ENCODE results near the gene IER2. TPM values are rescaled to one million over a fixed set of nuclear protein-coding genes. Genes with fewer than 3 reads are reported as not detected.
A peak's percentile ranks its signal among the peaks of the same experiment; 100 is the strongest.

The IER2 gene, protein sequence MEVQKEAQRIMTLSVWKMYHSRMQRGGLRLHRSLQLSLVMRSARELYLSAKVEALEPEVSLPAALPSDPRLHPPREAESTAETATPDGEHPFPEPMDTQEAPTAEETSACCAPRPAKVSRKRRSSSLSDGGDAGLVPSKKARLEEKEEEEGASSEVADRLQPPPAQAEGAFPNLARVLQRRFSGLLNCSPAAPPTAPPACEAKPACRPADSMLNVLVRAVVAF
- 907 TPM for total RNA-seq

DNA sequence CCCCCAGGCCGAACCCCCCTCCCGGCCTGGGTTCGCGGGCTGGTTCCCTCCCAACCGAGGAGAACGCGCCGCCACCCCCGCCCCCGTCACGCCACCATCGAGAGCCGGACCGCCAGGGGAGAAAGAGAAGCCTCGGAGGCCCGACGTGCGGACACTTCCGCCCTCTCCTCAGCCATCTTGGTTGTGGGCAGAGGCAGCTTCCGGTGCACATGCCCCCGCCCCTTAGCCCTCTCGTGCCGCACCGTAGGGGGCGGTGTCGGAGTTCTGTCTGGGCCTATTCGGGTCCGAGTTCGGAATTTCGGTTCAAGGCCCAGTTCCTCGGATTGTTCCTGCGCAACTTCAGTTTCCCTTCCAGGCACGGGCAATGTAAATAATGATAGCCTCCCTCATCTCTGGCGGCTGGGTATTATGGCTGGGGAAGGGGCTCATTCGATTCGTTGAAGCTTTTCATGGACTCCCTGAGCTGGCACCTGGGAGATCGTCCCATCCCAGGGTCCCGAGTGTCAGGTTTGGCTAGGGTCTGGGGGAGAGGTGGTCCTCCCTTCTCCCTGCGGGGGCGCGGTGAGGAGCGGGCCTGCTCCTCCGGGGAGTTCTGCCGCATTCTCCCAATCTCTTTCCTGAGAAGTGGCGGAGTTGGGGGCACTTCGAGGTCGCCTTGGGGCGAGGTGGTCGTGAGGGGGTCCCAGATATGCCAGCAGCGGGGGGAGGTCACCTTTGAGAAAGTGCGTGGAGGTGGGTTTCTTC is at the start of gene IER2, which contains the start of gene STX10:
Gene IER2 (plus strand): TSS at position 225 of the 744 bp plus-strand sequence. CDS start 2,776 bp downstream, outside the sequence.
Gene STX10 (minus strand): TSS at position 189 of the 744 bp plus-strand sequence. CDS start 202 bp downstream, outside the sequence.
- DNase-seq (ENCODE audit: low spot score in 2 of 2), result peak; percentile 86 to 98
- H3K36me3 ChIP-seq, result peaks cover 4 to 13% of the 10 kb centered on the region in 2 donors
- H3K27me3 ChIP-seq, result no peaks in the 10 kb centered on the region
- TF ChIP-seq, protein P1, sequence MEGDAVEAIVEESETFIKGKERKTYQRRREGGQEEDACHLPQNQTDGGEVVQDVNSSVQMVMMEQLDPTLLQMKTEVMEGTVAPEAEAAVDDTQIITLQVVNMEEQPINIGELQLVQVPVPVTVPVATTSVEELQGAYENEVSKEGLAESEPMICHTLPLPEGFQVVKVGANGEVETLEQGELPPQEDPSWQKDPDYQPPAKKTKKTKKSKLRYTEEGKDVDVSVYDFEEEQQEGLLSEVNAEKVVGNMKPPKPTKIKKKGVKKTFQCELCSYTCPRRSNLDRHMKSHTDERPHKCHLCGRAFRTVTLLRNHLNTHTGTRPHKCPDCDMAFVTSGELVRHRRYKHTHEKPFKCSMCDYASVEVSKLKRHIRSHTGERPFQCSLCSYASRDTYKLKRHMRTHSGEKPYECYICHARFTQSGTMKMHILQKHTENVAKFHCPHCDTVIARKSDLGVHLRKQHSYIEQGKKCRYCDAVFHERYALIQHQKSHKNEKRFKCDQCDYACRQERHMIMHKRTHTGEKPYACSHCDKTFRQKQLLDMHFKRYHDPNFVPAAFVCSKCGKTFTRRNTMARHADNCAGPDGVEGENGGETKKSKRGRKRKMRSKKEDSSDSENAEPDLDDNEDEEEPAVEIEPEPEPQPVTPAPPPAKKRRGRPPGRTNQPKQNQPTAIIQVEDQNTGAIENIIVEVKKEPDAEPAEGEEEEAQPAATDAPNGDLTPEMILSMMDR (IDR thresholded peaks at IDR 0.05), result peak; percentile 47 to 56 (median 55)
- H3K4me3 ChIP-seq, result peak within 1 kb of the TSS; percentile 92 to 97
- intact Hi-C loops (cut with DNase I), result loop anchor here (1.0 to 10.0 kb wide), 8 partner anchors 22 to 922 kb away; partner anchors contain the start of genes HOOK2, MISP3, RFX1 and ZSWIM4
- peak within 1 kb of the TSS; percentile 99 for H3K27ac ChIP-seq
- peaks cover 5 to 8% of the 10 kb centered on the region in 2 donors for H3K4me1 ChIP-seq
- H3K9me3 ChIP-seq, result no peaks in the 10 kb centered on the region

DNA sequence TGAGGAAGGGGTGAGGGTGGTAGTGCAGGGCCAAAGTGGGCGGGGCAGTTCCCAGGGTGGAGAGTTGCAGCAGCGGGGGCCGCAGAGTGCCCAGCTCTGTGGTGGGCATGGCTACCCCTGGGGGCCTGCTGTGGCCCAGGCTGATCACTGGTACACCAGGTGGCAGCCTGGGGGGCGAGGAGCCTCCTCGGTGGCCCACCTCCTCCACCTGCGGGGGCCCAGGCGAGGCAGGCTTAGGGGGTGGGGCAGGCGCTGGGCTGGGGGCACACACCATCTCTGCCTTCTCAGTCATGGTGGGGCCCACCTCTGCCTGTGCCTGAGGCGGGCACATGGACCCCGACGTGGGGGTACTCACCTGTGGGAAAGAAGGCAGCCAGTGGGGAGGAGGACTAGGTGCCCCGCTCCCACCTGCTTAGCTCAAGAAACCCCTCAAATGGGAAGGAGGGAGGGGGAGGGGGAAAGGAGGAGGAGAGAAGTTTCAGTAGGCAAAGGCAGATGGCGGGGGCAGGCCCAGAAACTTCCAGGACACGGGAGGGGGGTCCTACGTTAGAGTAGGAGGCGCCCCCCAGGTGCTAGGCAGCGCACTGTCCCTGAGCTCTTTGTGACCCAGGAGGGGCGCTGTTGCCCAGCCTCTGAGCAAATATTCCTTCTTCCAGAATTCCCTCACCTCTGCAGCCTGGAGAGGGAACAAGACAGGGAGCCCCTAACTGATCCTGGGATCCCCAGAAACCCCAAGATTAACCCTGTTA is 49.2 kb upstream of the IER2 start:
- Histone ChIP-seq H3K36me3 (peaks cover 0 to under 1% of the 10 kb centered on the region in 2 donors), H3K27me3 (no peaks in the 10 kb centered on the region), H3K27ac (peak overlapping the region; percentile 73 to 81), H3K9me3 (no peaks in the 10 kb centered on the region), H3K4me3 (peak overlapping the region in 1 of 2 donors; percentile 67), H3K4me1 (peaks cover 14 to 30% of the 10 kb centered on the region in 2 donors)
- DNase-seq (ENCODE audit: low spot score in 2 of 2), result peak in 1 of 2 donors; percentile 61
- intact Hi-C loops (cut with DNase I), result loop anchor here (5.0 kb wide), 1 partner anchor 161 kb away; no protein-coding TSS in a partner anchor
- TF ChIP-seq, protein P1 (IDR thresholded peaks at IDR 0.05), result peak in 1 of 3 experiments; percentile 36

DNA sequence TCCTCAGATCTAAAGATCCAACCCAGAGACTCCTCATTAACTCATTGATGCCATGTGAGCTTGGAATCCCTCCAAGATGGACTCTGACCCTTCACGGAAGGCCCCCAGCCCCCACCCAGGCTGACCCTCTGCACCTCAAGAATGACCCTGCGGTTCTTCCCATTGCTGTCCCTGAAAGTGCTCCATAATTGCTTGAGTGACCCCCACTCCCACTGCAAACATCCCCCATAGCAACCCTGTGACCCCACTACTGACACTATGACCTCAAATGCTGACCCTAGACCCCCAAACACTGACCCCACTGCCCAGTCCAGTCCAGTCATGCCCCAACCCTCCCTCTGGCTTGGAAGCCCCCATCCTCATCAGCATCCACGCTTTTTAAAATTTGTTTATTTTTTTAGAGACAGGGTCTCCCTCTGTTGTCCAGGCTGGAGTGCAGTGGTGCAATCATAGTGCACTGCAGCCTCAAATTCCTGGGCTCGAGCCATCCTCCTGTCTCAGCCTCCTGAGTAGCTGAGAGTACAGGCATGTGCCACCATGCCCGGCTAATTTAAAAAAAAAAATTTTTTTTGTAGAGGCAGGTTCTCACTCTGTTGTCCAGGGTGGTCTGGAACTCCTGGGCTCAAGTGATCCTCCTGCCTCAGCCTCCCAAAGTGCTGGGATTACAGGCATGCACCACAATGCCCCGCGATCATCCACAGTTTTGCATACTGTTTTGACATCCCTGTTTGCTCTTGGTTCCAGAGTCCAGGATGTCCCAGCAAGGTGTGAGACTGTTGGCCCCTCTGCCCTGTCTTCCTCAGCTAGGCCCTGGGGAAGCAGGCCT is 48.4 kb upstream of the IER2 start:
- Histone ChIP-seq H3K4me3 (peak overlapping the region; percentile 46 to 67), H3K27me3 (no peaks in the 10 kb centered on the region), H3K9me3 (no peaks in the 10 kb centered on the region), H3K4me1 (peaks cover 14 to 29% of the 10 kb centered on the region in 2 donors), H3K36me3 (no peaks in the 10 kb centered on the region), H3K27ac (peak overlapping the region; percentile 81 to 92)
- peak in 1 of 2 donors; percentile 61 for DNase-seq (ENCODE audit: low spot score in 2 of 2)
- TF ChIP-seq, protein P1 (IDR thresholded peaks at IDR 0.05), result no peak
- intact Hi-C loops (cut with DNase I), result loop anchor here (5.0 kb wide), 1 partner anchor 160 kb away; no protein-coding TSS in a partner anchor

DNA sequence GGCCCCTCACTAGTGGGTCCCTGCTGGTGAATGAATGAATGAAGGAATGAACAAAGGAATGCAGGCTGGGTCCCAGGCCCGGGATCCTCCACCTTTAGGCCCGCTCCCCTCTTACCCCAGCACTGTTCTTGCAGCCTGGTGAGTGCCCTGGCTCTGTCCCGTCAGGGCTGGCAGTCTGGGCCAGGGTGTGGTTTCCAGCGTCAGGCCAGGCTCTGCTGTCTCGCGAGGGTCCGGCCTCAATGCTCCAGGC is 47.9 kb upstream of the IER2 start:
- Histone ChIP-seq H3K9me3 (no peaks in the 10 kb centered on the region), H3K27me3 (no peaks in the 10 kb centered on the region), H3K4me3 (peak overlapping the region; percentile 46 to 67), H3K4me1 (peaks cover 14 to 29% of the 10 kb centered on the region in 2 donors), H3K36me3 (peaks cover 2% of the 10 kb centered on the region in 2 donors), H3K27ac (peak overlapping the region; percentile 81 to 92)
- TF ChIP-seq, protein P1 (IDR thresholded peaks at IDR 0.05), result no peak
- DNase-seq (ENCODE audit: low spot score in 2 of 2), result no peak
- intact Hi-C loops (cut with DNase I), result loop anchor here (5.0 kb wide), 1 partner anchor 160 kb away; no protein-coding TSS in a partner anchor
